ENCODE data around the gene SS18L1.
A peak's percentile ranks its signal among the peaks of the same experiment; 100 is the strongest.
"Not testable (repeated sequence)": the region's sequence is repeated elsewhere in the genome, so short reads cannot be mapped to it uniquely, and the experiment has no call there.

Gene SS18L1

DNA sequence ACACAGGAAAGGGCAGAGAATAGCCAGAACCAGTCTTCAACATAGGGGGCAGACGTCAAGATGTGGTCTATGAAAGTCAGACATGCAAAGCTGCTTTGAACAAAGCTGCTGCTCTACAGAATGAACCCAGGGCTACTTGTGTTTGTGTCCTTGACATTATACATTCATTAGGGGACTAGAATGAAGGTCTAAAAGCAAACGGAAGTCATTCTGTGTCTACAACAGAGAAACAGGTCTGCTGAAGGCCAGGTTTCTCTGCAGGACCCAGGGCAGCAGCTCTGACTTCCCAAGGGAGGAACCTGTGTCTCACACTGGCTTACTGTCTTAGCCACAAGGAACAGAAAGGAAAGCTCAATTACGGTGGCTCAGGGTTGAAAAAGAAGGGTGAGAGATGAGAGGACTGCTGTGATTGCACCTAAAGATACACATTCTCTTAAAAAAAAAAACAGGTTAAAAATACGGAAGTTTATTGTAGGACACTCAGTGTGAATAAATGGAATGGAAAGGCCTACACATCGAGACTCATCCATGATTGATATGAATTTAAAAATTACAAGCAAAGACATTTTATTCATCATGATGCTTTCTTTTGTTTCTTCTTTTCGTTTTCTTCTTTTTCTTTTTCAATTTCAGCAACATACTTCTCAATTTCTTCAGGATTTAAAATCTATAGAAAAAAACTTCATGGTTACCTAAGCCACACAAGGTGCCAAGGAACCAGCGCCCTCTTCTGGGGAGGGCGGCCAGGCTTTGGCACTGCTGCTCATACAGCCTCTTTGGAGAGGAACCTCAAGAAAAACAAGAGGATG, 7.1 kb upstream of the SS18L1 start:
- DNase-seq = peak in 24 of 56 donors; percentile 2 to 69 (median 20)

DNA sequence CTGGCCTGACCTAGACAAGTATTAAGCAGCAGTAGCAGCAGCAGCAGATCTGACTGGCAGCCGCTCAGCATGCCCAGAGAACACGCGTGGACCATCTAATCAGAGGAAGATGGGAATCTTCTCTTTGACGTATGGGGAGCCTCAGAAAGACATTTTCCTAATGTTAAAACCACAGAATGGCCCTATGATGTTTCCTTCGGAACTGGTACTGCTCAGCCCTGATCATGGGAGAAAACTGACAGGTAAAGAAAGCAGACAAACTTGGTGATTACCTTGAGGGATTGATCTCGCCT, 6.5 kb upstream of the SS18L1 start:
- DNase-seq = no peak

DNA sequence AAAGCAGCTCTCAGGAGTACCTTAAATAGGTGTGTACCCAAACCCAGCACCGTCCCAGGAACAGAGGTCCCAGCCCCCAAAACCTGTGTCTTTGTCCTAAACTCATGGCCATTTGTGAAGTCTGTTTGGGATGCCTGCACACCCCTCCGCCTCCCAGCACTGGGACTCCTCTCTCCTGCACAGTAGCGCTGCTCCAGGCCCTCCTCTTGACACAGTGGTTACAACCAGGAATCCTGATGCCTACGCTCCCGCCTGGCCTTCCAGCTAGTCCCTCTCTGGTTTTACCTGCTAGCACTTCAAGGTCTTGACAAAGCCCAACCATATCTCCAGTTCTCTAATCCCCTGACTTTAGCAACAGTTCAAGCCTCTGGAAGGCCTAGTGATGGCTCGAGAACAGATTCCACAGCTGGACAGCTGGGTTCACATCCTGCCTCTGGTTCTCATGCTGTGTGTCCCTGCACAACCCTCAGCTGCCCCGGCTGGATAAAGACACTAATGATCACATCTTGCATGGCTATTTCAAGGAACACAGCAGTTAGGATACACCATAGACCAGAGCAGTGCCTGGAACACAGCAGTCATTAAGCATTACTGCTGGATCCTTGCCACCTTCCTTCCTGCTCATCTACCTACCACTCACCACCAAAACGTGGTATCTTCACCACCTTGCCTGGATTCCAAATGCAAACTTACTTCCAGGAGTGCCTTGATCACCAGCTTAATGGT, 5.9 kb upstream of the SS18L1 start:
- DNase-seq = no peak

DNA sequence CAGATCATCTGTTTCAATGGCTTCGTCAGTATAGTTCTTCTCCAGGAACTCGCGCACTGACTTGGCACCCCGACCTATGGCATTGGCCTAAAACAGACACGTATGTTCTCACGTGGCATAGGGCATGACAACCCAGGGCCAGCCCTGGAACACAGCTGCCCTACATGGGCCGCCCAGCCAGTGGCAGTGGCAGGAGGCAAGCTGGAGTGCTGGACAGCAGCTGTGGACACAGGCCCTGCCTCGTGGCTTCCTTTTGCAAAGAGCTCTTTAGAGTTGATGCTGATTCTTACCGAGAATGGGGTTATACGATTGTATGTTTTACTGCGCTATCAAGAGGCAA, 5.4 kb upstream of the SS18L1 start:
- DNase-seq = no peak

DNA sequence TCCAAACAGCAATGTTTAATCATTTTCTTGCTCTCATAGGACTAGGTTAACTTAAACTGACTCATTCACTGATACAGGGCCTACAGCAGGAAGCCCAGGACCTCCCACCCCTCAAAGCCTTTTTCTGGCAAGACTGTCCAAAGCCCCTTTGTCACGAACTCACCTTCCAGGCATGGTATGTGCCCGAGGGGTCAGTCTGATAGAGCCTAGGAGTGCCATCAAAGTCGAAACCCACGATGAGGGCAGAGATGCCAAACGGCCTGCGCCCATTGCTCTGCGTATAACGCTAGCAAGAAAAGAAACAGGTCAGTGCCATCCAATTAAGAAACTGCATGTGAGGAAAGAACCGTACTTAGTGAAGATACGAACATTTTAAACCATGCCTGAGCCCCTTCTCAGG, 4.7 kb upstream of the SS18L1 start:
- no peak for DNase-seq

DNA sequence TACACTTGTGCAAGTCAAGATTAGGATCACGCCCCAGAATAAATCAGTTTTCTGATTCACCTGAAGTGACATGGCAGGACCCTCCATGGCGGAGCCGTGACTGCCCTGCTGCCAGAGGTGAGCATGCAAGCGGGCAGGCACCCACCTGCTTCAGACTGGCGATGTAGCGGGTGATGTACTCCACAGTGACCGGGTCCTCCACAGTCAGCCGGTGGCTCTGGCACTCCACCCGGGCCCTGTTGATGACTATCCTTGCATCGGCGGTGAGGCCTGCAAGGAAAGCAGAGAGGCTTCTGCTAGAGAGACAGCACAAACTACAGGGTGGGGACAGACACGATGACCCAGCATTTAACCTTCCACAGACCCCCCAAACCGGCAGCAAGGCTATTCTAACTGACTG, 3.9 kb upstream of the SS18L1 start:
- no peak for DNase-seq

DNA sequence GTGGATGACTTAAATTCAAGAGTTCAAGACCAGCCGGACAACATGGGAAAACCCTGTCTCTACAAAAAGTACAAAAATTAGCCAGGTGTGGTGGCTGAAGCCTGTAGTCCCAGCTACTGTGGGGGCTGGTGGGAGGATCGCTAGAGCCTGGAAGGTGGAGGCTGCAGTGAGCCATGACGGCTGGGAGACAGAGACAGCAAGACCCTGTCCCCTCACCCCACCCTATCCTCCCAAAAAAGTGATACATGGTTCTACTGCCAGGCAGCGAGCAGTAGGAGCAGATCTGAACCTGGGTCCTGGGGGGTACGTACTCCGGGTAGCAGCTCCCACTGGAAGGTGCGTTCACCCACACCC, 2.5 kb upstream of the SS18L1 start:
- no peak for DNase-seq

DNA sequence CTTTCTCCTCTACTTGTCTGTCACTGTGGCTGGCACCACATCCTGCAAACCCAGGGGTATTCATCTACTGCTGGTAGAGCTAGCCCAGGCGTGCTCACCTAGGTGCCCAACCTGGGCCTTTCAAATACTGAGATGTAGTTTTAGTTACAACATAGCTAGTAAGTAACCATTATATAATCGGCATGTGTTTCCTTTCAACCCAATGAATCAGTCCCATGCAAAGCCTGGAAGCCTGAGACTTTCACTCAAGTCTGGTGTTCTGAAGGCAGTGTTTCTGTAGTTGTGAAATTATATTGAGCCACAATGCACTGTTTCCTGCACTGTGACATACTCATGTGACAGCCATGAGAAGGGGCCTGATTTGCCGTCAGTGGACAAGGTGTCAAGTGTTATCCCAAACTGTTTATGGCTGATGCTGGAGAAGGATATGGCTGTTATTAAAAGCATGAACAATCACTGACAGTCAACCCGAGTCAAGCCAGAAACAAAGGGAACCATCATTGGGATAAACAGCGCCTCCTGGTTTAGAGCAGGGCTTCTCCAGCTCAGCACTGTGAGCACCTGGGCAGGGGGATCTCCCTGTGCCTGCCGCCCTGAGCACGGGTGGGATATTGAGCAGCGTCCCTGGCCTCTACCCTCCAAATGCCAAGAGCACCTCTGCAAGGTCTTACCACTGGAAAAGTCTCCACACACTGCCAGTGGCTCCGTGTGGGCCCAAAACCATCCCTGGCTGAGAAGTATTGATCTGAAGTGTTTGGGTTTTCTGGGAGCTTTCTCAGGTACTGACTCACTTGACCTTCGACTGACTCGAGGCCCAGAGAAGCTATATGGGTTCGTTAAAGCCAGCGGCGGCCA, 1.9 kb upstream of the SS18L1 start:
- DNase-seq = peak in 2 of 56 donors; percentile 10 to 13

DNA sequence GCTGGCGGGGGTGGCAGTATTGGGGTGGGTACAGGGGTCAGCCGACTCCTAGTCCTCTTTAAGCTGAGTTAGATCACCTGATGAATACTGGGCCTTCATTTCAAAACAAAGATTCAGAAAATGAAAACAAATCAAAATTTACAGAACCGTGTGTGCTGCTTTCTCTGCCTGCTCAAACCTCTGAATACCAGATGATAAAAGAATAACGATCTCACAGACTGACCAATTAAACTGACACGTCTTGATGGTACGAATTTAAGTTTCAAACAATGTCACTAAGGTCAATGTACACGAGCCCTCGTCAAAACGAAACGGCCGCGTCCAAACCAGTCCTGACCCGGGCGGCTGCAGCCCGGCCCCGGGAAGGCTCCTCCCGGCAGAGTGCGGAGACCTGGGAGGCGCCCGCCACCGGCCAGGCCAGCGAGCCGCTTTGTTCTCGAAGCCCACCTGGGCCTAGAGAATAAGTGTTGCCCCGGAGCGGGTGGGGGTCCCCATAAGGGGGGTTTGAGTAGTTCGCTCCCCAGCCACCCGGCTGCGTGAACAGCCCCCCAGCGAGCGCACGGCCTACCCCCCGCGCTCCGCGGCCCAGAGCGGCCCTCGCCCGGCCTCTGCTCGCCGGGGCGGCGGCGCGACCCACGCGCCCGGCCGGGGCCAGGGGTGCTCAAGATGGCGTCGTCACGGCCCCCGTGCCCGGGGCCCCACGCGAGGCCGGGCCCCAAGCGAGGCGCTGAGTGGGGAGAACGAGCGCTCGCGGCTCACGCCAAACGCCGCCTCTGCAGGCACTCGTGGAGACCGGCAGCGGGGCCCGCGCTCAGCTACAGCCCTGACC, 1.1 kb upstream of the SS18L1 start:
- DNase-seq = peak in 8 of 56 donors; percentile 31 to 64 (median 50)

DNA sequence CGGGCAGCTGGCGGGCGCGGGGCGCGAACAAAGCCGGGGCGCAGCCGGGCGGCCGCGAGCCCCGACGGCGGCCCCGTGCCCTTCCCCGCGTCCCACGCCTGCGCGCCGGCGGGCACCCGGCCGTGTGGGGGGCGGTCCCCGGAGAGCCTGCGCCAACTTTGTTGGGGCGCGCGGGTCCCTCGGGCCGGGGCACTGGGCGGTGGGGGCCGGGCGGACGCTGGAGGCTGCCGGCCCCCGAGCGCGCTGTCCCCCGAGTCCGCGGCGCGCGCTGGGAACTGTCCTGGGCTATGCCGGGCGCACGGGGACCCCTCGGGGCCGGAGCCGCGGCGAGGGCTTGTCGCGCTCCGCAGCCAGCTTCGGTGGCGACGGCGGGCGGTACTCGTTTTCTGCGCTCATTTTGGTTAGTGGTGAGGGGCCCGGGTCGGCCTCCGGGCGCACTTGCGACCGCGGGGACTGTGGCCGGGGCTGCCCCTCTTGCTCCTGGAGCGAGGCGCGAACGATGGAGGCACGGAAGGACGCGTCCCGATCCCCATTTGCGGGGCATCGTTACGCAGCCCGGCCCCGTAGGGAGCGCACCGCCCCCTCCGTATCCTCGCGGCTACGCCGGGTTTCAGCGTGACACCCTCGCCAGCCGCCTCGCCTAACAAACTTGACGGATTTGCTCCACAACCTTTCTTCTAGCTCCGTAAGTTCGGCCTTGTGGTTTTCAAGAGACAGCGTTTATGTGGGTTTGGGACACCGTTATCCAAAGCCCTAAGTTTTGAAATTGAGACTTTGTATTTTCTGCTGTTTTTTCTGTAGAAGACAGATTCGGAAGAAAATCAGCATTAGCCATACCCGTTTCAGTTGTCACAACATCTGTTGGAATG, 622 bp downstream of the SS18L1 start:
- DNase-seq = peak in 32 of 56 donors; percentile 9 to 75 (median 31)

DNA sequence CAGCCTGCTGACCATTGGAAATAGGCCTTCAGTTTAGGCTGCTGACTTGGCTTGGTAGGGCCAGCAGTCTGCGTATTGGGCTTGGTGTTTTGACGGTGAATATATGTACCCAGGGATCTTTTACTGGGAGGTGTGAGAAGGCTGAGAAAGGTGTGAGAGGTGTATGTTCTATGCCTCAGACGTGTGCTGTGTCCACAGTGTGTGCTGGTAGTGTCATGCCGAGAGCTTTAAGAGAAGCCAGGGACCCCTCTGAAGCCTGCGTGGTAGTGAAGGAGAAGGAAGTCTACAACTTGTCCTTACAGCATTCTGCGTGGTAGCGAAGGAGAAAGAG, 2.1 kb downstream of the SS18L1 start:
- DNase-seq = no peak

DNA sequence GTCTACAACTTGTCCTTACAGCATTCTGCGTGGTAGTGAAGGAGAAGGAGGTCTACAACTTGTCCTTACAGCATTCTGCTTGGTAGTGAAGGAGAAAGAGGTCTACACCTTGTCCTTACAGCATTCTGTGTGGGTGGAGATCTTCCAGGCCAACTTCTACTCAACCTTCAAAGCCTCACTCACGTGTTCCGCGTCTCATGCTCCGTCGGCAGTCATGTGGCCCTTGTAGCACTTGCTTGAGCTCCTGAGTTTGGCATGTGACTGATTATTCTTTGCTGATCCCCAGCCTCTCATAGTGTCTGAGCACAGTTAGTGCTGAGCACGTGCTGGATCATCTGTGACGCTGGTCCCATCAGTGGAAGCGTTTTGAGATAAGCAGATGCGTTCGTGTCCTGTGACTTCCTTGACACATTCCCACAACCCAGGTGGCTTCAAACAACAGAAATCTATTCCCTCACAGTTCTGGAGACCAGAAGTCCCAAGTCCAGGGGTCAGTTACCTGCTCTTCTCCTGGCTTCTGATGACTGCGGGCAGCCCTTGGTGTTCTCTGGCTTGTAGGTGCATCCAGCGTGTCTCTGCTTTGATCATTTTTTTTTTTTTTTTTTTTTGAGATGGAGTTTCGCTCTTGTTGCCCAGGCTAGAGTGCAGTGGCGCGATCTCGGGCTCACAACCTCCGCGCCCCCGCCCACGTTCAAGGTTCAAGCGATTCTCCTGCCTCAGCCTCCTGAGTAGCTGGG, 2.6 kb downstream of the SS18L1 start:
- no peak for DNase-seq

DNA sequence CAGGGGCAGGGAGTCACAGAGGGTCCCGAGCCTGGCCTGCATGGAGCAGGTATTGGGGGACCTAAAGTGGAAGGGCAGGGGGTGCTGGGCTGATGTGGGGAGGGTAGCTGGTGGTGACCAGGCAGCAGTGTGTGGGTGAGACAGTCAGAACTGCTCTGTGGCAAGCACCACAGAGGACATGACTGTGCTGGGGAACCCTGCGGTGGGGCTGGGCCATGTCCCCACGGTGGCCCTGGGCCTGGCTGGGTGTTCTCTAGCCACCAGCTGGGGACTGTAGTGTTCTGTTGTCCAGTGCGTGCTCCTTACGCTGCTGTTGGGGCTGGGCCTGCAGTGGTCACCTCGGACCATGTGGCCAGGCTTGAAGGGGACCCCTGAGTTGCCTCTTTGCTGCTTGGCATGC, 3.6 kb downstream of the SS18L1 start:
- DNase-seq = no peak

DNA sequence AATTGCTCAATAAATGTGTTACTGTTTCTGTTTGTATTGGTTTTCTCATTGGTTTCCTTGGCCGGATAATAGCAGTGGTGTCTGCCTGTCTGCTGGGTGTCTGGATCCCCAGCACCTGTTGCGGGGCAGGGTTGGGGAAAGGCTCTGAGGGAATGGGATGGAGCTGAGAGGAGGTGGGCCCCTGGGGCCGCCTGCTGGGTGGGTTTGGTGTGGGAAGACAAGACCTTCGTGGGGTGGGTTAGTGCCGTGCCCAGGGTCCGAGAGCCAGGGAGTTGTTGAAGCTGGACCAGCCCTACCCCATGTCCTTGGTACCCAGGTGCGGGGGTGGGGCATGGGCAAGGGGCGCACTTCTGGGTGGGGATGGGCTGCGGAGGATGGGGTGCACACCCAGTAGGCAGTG, 4.0 kb downstream of the SS18L1 start:
- DNase-seq = no peak

DNA sequence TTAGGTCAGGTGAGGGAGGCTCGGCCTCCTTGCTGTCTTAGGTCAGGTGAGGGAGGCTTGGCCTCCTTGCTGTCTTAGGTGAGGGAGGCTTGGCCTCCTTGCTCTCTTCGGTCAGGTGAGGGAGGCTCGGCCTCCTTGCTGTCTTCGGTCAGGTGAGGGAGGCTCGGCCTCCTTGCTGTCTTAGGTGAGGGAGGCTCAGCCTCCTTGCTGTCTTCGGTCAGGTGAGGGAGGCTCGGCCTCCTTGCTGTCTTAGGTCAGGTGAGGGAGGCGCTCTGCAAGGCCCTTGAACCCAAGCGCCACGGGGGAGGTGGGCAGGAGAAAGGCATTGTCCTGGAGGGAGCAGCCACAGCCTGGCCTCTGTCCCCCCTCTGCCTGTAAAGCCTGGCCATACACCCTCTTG, 4.8 kb downstream of the SS18L1 start:
- not testable (repeated sequence) for DNase-seq

DNA sequence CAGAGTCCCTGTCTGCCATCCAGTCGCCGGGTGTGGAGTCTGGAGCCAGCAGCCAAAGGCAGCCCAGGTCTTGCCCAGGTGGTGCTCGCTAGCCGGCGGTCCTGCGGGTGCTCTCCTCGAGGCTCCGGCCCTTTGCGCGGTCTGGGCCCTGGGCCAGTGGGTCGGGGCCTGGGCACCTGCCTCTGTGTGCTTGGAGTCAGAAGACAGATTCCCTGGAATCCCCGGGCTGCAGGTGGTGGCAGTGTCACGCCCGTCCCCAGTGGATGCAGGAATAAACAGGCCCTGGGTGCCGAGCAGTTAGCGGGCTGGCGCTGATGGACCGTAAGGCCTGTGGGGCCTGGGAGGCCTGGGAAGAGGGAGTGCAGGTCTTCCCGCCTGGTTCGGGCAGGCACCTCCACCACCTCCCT, 5.3 kb downstream of the SS18L1 start:
- DNase-seq = no peak

DNA sequence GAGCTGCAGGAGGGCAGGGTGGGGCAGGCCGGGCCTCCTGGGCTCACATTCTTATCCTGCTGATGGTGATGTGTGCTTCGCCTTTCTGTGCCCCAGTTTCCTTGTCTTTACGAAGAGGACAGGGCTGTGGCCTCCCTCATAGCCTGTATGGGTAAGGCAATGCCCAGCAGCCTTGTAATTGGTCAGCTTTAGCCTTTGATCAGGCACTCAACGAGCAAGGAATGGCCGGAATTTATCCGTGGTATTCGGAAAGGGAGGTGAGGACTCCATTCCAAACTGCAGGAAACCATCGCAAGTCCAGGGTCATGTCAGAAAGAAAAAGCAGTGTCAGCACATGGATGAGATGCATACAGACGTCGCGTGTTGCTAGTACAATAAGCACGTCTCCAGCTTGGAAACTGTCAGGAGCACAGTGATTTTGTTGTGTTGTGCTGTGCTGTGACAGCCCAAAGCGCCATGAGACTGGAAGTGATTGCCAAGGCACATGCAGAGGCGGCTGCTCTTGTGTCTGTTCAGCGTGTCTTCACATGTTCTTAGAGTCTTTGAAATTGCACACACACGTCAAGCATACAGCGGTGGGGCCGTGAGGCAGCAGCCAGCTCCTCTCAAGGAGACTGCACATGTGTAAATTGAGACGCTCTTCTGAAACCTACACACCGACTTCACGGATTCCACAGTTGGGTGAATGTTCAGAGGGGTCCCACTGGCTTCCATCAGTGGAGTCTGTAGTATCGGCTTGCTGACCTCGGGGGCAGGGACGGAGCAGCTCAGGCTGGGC, 6.2 kb downstream of the SS18L1 start:
- DNase-seq = peak in 21 of 56 donors; percentile 6 to 50 (median 28)

DNA sequence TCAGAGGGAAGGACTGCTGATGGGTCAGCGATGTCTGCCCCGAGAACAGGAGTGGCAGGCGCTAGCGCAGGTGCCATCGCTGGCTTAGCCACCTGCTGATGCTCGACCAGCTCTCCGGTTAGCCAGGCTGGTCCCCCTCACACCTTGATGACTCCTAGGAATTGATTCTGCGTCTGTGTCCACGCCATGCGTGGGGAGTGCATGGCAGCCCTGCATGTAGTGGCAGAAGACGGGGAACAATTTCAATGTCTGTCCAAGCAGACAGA, 6.7 kb downstream of the SS18L1 start:
- DNase-seq = no peak

DNA sequence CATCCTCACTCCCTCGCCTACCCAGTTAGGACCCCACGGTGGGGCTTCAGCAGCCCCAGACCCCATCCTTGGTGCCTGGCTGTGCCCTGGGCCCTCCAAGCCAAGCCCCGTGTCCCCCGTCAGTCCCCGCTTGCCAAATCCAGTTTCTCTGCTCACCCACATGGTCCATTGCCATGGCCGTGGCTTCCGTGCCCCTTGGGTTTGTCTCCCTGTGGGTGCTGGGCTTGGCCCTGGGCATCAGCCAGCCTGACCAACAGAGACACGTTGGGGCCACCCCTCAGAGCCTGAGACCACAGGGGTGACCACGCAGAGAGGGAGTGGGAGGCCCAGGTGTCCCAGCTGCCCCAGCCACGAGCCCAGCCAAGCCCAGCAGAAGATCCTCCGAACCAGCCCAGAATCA, 7.7 kb downstream of the SS18L1 start:
- no peak for DNase-seq

Measured in nucleus accumbens (tissue), 56 donors.